NCI-H1092 treated with DMSO at 0.1 percent for 48 hours (cell line): ENCODE measurements around the gene MVB12B.
A peak's percentile ranks its signal among the peaks of the same experiment; 100 is the strongest.

Source experiments
- DNase-seq: peaks from one replicate; lab custom pipeline; 2025; lab: John Stamatoyannopoulos, UW

MVB12B gene

GRCh38 chr9:126428534-126429175 is 102.0 kb downstream of the MVB12B start:
- DNase-seq, result no peak

DNA sequence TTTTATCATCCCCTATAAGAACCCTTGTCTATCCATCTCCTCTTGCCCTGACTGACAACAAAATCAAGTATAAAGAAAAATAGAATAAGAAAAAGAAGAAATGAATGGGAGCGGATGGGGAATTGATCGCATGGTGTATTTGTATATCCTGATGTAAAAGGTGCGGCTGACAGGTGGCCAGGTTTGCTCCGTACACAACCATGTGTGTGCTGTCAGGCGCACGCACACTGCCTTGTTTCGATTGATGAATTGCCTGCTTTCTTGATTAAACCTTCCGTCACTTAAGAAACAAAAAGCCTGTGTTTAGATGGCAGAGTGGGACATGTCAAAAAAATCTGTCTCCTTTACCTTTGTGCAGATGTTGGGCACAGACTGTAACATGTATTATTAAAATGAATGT is 102.6 kb downstream of the MVB12B start:
- no peak for DNase-seq

GRCh38 chr9:126430124-126430523 is 103.5 kb downstream of the MVB12B start:
- no peak for DNase-seq

DNA sequence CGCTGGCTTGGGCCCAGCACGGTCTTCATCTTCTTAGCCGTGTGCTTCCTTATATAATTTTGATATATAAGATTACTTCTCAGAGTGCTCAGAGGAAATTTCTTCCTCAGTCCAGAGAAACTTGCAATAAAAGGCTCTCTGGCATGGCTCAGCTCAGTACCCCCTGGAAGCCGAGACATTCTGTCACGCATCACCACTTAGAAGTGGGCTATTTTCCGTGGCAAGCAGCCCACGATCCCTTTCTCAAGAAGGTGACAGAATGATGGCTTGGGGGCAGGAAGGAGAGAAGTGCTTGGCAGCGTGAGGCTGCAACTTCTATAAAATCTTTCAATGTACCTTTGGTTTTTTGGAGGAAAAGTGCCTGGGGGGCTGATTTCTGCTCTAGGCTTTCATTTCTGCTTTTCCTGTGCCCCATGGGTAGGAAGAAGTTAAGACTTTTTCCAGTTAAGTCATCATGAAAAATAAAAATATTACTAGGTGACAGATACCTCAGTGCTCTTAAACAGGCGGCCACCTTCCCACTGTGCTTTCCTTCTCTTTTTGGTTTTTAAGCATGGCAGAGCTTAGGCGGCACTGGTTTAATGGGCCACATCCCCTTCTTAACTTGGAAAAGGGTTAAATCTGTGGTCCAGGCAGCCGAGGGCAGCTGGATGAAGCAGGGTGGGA is 104.6 kb downstream of the MVB12B start:
- no peak for DNase-seq

DNA sequence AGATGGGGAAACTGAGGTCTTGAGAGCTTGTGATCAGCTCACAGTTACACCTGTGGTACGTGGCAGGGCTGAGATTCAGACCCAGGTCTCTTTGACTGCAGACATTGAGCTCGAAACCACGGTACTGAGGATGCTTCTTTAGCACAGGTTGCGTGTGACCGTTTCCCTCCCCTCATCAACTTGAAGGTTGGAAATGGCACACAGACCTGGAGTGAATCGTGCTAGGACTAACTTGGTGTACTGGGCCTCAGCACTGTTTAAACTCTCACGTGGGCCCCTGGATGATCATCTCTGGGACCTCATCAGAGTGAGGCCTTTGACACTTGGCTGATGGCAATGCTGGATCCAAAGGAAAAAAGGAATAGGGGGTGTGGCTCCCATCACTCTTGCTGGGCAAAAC is 106.0 kb downstream of the MVB12B start:
- DNase-seq, result no peak

- no peak for DNase-seq
These were observed 108.5 kb downstream of the MVB12B start for GRCh38 chr9:126435105-126435504.

DNA sequence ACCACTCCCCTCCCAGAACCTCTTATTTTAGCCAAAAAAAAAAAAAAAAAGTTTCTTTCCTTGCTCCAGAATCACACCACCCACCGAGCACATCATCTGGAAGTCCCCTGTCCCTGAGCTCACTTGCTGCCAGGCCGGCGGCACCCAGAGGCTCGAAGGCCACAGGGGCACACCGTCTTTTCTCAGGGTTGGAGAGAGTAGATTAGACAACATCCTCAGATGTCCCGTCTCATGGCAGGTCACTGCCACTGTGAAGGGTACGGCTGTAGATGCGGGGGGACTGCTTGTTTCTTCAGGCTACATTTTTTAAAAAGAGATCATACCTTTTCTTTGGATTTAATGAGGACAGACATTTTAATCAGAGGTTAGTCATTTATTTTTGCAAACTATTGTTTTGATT is 109.0 kb downstream of the MVB12B start:
- DNase-seq, result no peak

DNA sequence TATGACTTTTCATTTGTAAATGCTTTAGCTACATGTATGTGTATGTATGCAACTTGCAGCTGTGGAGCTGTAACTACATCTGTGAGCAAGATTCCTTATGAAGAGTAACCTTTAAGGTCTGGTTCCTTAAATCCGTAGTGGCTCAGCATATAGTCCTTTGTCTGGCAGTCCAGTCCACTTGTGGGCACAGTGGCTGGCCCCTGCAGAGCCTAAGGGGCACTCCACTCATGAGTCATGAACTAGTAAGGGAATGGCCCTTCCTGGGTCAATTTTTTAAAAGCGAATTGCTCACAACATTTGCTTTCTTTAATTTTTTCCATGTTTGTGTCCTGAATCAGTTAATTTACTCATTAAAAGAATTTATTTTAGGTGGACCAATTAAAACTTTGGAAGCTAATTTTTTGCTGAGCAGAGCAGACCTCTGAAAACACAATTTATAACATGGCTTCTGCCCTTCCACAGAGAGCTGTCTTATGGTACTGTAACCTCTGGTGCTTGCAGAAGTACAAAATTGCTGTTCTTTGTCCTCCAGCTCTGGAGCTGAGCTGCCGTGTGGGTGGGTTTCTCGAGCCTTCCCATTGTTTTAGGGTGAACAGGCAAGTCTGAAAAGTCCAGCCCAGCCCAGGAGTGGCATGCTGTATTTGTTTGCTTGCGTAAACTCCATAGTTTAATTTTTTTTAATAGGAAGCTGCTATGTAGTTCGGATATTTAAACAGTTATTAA is 110.1 kb downstream of the MVB12B start:
- no peak for DNase-seq

- no peak for DNase-seq
These were observed 110.6 kb downstream of the MVB12B start for GRCh38 chr9:126437268-126437666.

DNA sequence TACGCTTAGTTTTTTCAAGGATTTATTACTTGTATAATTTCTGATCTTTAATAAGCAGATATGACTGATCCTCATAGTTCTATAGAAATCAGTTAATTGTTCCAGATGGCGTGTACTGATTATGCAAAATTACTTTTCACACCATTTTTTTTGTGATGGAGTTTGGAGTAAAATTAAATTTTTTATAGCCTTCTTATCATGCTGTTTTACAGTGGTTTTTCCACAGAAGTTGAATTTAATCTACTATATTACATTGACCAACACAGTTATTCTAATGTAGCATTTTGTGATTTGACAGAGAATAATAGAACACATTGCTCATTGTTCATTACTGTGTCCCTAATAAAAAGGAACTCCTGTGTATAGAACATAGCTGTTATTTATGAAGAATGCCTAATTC is 111.1 kb downstream of the MVB12B start:
- no peak for DNase-seq

GRCh38 chr9:126438741-126439401 is 112.2 kb downstream of the MVB12B start:
- DNase-seq, result no peak

- DNase-seq, result no peak
These were observed 112.8 kb downstream of the MVB12B start for GRCh38 chr9:126439402-126439765.

GRCh38 chr9:126439883-126440653 is 113.4 kb downstream of the MVB12B start:
- DNase-seq, result no peak

DNA sequence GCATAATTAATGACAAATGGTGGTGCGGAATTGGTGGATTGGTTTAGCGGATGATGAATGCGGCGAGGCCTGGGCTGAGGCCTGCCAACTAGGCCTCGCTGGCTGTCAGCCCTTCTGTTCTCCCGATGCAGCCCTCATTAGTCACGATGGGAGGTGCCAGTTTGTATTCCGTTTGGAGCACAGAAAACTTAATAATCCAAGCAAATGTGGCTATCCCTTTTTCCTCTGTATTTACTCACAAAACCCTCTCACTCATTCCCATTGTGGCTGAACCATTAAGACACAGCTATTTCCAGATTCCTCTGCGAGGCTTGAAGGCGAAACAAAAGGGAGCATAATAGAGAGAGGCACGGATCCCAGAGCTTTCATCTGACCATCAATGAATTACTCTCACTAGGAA is 114.3 kb downstream of the MVB12B start:
- DNase-seq, result peak; percentile 16

DNA sequence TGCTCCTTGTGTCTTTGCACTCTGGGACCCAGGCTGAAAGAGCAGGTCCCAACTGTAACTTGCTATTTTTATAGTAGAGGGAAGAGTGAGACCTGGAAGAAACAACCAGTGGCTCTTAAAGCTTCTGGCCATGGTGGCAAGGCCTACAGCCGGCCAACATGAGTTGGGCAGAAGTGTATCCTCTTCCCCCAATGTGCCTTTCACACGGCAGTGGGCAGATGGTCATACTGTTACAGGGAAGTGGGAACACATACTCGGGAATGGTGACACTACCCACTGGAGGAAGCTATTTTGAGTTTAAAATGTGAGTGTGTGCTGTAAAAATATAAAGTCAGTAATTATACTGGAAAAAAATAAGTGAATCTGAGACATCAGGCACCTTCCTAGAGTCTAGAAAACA is 116.0 kb downstream of the MVB12B start:
- no peak for DNase-seq

- DNase-seq, result no peak
These were observed 116.5 kb downstream of the MVB12B start for GRCh38 chr9:126443144-126443543.

DNA sequence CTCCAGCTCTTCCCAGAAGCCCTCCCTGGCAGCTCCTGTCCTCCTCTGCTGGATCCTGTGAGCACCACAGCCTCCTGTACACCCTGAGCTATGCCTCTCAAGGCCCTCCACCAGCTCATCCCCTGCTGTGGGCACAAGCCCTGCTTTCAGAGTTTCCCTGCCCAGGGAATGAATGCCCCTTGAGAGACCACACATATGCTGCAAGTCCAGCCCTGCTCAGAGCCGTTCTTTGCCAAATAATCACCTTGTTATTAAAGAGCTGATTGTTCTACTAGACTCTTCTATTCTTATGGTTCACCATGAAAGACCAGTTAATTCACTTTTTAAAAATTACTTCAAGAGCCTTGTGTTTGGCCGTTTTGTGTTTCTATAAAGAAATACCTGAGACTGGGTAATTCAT is 121.5 kb downstream of the MVB12B start:
- no peak for DNase-seq

GRCh38 chr9:126448865-126449577 is 122.4 kb downstream of the MVB12B start:
- no peak for DNase-seq

GRCh38 chr9:126449725-126450667 is 123.4 kb downstream of the MVB12B start:
- DNase-seq, result peak; percentile 1

DNA sequence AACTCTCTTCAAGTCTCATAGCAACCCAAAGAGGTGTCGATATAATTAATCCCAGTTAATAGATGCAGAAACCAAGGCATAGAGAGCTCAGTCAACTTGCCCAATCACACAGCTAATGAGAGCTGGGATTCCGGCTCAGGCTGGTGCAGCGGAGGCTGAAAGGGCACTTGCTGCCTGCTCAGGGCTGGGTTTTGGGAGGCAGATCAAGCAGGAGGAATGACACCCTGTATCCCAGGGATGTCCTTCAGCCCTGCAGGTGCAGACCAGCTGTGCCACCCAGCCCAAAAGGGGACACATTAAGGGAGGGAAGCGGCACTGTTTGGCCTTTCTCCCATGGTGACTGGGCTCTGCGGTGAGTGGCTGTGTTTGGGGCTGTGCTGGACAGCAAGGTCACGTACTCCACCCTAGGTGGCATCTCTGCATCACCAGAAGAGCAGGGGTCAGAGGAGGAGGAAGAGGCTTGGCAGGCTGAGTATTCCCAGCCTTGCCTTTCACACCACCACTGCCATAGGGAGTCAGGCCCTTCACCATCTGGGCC is 124.1 kb downstream of the MVB12B start:
- DNase-seq, result no peak
